ENCODE results near the gene SPTLC3.

DNA sequence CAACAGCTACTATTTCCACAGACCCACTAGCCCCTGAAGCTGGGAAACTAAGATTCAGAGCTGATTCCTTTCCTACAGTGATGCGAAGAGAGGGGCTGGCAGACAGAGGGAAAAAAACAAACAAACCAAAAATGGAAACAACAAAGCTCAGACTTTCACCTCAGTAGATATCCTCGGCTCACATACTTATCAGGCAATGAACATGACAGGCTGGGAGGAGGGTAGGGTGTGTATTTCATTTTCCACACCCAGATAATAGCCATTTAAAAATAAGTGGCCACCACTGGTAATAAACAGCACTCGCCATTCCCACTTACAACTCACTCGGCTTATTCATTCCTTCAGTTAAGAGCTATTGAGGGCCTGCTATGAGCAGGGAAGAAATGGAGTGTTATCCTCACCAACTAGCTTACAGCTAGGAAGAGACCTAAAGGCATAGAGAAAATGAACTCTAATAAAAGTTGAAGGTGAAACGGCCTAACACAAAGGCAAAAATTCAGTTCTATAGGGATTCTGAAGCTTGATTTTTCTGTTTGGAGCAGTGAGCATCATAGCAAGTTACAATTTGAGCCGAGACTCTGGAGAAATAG lies 32.0 kb upstream of the SPTLC3 start:
- TF ChIP-seq, protein P1, sequence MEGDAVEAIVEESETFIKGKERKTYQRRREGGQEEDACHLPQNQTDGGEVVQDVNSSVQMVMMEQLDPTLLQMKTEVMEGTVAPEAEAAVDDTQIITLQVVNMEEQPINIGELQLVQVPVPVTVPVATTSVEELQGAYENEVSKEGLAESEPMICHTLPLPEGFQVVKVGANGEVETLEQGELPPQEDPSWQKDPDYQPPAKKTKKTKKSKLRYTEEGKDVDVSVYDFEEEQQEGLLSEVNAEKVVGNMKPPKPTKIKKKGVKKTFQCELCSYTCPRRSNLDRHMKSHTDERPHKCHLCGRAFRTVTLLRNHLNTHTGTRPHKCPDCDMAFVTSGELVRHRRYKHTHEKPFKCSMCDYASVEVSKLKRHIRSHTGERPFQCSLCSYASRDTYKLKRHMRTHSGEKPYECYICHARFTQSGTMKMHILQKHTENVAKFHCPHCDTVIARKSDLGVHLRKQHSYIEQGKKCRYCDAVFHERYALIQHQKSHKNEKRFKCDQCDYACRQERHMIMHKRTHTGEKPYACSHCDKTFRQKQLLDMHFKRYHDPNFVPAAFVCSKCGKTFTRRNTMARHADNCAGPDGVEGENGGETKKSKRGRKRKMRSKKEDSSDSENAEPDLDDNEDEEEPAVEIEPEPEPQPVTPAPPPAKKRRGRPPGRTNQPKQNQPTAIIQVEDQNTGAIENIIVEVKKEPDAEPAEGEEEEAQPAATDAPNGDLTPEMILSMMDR (conservative IDR thresholded peaks at IDR 0.05) = no peak
- no peak for TF ChIP-seq EZH2 (IDR thresholded peaks at IDR 0.05; ENCODE audit: low read depth)
